ENCODE results near the gene PLA2G3.

- TF ChIP-seq CTCF (IDR thresholded peaks at IDR 0.05) (no peak), POLR2AphosphoS5 (IDR thresholded peaks at IDR 0.05; ENCODE audit: low read depth, low read length) (no peak)
These were observed 17.6 kb downstream of the PLA2G3 start, which contains the start of gene INPP5J for GRCh38 chr22:31122532-31123291.

All from Panc1 (cell line).